A673 (cell line): ENCODE measurements around the gene TAF4. TPM values are rescaled to one million over a fixed set of nuclear protein-coding genes. Genes with fewer than 3 reads are reported as not detected.

Experiments
- BruUV-seq: library from RNA; stranded (reverse); fragments of 400-500 nt; replicated peaks from 2 replicates; lab custom pipeline; 2021; lab: Mats Ljungman, UMichigan
- CTCF ChIA-PET: fragments of 300-600 bp; sonication (Branson Sonifier 250); formaldehyde crosslinking; loops from one replicate; lab custom pipeline; 2022; ENCODE audit warnings: antibody characterized with exemption; lab: Charles Lee
- POLR2A ChIA-PET: fragments of 300-600 bp; sonication (Branson Sonifier 250); formaldehyde crosslinking; loops from one replicate; lab custom pipeline; 2022; ENCODE audit warnings: antibody characterized with exemption; ENCODE audit not compliant: low non-redundant PET; lab: Charles Lee
- DNase-seq: peaks from one replicate; pipeline ENCODE4 v3.0.0-alpha.2; 2015; ENCODE audit warnings: low spot score
- H3K27ac ChIP-seq: fragments of 200-600 bp; sonication (generic); 2 replicates; pipeline ENCODE4 v1.5.1; 2016; ENCODE audit warnings: mixed run types, low read depth, mild to moderate bottlenecking, mixed read lengths, antibody characterized with exemption, low read length; ENCODE audit not compliant: poor library complexity, severe bottlenecking
- H3K27me3 ChIP-seq: fragments of 200-600 bp; sonication (generic); replicated peaks from 2 replicates; pipeline ENCODE4 v1.6.1; 2017; ENCODE audit warnings: mixed run types, low read depth, mild to moderate bottlenecking, mixed read lengths, antibody characterized with exemption, low read length; ENCODE audit not compliant: insufficient read depth, poor library complexity
- H3K36me3 ChIP-seq: fragments of 200-600 bp; sonication (generic); 2 replicates; pipeline ENCODE4 v1.6.1; 2016; ENCODE audit warnings: mixed run types, mild to moderate bottlenecking, mixed read lengths, antibody characterized with exemption, low read length; ENCODE audit not compliant: insufficient read depth, poor library complexity, severe bottlenecking
- H3K4me1 ChIP-seq: fragments of 200-600 bp; sonication (generic); 2 replicates; pipeline ENCODE4 v1.6.1; 2017; ENCODE audit warnings: mixed run types, mild to moderate bottlenecking, mixed read lengths, antibody characterized with exemption, low read length; ENCODE audit not compliant: insufficient read depth, poor library complexity, severe bottlenecking
- H3K4me3 ChIP-seq: fragments of 200-600 bp; sonication (generic); 2 replicates; pipeline ENCODE4 v1.5.1; 2016; ENCODE audit warnings: low read depth, mixed run types, mild to moderate bottlenecking, mixed read lengths, low read length; ENCODE audit not compliant: poor library complexity, severe bottlenecking
- H3K9me3 ChIP-seq: fragments of 200-600 bp; sonication (generic); 2 replicates; pipeline ENCODE4 v1.6.1; 2016; ENCODE audit warnings: mixed run types, low read depth, mild to moderate bottlenecking, mixed read lengths, antibody characterized with exemption, low read length; ENCODE audit not compliant: poor library complexity, severe bottlenecking
- CTCF ChIP-seq: fragments of 300-800, 200-600 bp; sonication (generic); conservative IDR thresholded peaks from 2 replicates; pipeline ENCODE4 v1.5.1; 2017; ENCODE audit warnings: low read depth, mild to moderate bottlenecking, antibody characterized with exemption, low read length, moderate library complexity, mixed read lengths
- EZH2 ChIP-seq: fragments of 200-600 bp; sonication (generic); IDR thresholded peaks from 2 replicates; pipeline ENCODE4 v1.6.1; 2017; ENCODE audit warnings: borderline replicate concordance, low read depth, mild to moderate bottlenecking, mixed read lengths, antibody characterized with exemption, low read length; ENCODE audit not compliant: poor library complexity, severe bottlenecking
- intact Hi-C: fragments of 100-400 bp; cut with micrococcal nuclease; formaldehyde crosslinking; loops from one replicate; pipeline ENCODE4 v1.10.0; 2022; ENCODE audit not compliant: unreplicated experiment
- total RNA-seq: library from RNA; stranded (reverse); gene quantifications from 2 replicates; pipeline ENCODE4 v1.2.3, GENCODE V29; 2021

TAF4 gene
- total RNA-seq, 1 experiment from 2014 or later: 37.0 TPM

DNA sequence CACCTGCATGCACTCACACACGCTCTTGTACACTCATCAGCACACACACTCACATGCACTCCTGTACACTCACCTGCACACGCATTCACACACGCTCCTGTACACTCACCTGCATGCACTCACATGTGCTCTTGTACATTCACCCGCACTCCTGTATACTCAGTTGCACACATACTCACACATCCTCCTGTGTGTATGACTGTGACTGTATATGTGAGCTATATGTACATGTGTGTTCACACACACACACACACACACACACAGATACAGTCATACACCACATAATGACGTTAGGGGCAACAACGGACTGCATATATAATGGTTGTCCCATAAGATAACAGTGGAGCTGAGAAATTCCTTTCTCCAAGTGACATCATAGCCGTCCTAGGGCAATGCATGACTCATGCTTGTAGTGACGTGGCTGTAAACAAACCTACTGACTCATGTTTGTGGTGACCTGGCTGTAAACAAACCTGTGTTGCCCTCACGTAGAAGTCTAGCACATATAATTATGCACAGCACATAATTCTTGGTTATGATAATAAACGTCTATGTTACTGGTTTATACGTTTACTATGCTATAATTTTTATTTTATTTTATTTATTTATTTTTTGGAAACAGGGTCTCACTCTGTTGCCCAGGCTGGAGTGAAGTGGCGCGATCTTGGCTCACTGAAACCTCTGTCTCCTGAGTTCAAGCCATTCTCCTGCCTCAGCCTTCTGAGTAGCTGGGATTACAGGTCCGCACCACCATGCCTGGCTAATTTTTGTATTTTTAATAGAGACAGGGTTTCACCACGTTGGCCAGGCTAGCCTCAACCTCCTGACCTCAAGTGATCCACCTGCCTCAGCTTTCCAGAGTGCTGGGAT, 22.8 kb upstream of the TAF4 start:
- Histone ChIP-seq H3K9me3 (no peaks in the 10 kb centered on the region), H3K4me1 (no peaks in the 10 kb centered on the region), H3K27me3 (peaks cover 9% of the 10 kb centered on the region), H3K36me3 (no peaks in the 10 kb centered on the region), H3K27ac (no peak overlapping the region), H3K4me3 (no peak overlapping the region)
- CTCF ChIA-PET: no interaction called here
- BruUV-seq: no TSS peak
- TF ChIP-seq EZH2 (no peak), CTCF (no peak)
- DNase-seq: peak; percentile 45
- POLR2A ChIA-PET: no interaction called here
- intact Hi-C loops: no loop called here

DNA sequence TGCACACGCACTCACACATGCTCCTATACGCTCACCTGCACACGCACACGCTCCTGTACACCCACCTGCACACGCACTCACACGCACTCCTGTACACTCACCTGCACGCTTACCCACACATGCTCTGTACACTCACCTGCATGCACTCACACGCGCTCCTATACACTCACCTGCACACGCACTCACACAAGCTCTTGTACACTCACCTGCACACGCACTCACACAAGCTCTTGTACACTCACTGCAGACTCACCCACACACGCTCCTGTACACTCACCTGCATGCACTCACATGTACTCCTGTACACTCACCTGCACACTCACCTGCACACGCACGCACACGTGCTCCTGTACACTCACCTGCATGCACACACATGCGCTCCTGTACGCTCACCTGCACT, 22.0 kb upstream of the TAF4 start:
- Histone ChIP-seq H3K36me3 (no peaks in the 10 kb centered on the region), H3K4me1 (no peaks in the 10 kb centered on the region), H3K9me3 (no peaks in the 10 kb centered on the region), H3K27me3 (peaks cover 9% of the 10 kb centered on the region), H3K4me3 (no peak overlapping the region), H3K27ac (no peak overlapping the region)
- intact Hi-C loops: no loop called here
- TF ChIP-seq EZH2 (no peak), CTCF (no peak)
- ChIA-PET POLR2A (no interaction called here), CTCF (no interaction called here)
- no TSS peak for BruUV-seq
- DNase-seq: no peak

DNA sequence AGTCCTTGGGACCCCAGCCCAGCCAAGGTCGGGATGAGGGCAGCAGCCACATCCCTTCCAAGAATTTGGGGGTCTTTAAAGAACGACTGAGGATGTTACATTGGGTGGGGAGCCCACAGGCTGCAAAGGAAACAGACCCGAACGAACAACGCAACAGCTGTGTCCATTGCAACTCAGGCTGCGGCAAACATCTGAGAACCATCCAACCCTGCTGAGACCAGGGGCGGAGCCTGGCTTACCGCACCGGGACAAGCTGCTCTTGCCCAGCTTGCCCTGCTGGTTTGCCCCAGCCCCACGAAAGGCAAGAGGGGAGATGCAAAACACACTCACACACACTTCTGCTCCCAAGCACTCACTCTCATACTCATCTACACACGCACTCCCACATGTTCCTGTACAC, 21.5 kb upstream of the TAF4 start:
- TF ChIP-seq CTCF (no peak), EZH2 (no peak)
- no peaks in the 10 kb centered on the region for H3K9me3 ChIP-seq
- H3K27ac ChIP-seq: no peak overlapping the region
- H3K4me1 ChIP-seq: no peaks in the 10 kb centered on the region
- no peak overlapping the region for H3K4me3 ChIP-seq
- BruUV-seq: no TSS peak
- intact Hi-C loops: no loop called here
- ChIA-PET POLR2A (no interaction called here), CTCF (interaction anchor here (0.7 kb wide), 1 partner anchor 22 kb away, joined by 3 read pairs; the partner anchor contains the start of gene TAF4)
- DNase-seq: no peak
- H3K27me3 ChIP-seq: peaks cover 9% of the 10 kb centered on the region
- H3K36me3 ChIP-seq: no peaks in the 10 kb centered on the region
